GM21529 (cell line): ENCODE measurements around the gene MED8.

Experiments
- ATAC-seq: cut with Tn5 transposase; IDR thresholded peaks from one replicate; pipeline ENCODE4 v1.9.1; 2021; ENCODE audit not compliant: unreplicated experiment

Gene MED8

DNA sequence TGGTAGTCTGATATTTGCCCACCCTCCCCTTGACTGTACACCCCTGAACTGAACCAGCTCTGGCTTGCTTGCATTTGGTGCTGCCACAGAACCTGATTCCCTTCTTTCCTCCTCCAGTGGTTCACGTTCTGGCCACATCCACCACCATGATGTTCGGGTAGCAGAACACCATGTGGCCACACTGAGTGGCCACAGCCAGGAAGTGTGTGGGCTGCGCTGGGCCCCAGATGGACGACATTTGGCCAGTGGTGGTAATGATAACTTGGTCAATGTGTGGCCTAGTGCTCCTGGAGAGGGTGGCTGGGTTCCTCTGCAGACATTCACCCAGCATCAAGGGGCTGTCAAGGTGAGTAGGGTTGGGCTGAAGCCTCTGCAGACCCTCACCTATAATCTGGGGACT is 29.0 kb downstream of the MED8 start:
- no peak for ATAC-seq

DNA sequence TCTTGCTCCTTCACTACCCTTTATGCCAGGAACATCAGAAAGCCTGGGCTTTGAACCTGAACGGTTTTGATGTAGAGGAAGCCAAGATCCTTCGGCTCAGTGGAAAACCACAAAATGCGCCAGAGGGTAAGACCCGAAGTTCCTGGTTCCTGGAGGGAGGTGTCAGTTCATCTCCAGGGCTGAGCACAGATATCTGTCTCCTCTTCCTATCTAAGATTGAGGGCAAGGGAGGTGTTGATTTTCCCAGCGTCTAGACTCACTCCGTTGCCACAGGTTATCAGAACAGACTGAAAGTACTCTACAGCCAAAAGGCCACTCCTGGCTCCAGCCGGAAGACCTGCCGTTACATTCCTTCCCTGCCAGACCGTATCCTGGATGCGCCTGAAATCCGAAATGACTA is 29.9 kb downstream of the MED8 start:
- no peak for ATAC-seq

DNA sequence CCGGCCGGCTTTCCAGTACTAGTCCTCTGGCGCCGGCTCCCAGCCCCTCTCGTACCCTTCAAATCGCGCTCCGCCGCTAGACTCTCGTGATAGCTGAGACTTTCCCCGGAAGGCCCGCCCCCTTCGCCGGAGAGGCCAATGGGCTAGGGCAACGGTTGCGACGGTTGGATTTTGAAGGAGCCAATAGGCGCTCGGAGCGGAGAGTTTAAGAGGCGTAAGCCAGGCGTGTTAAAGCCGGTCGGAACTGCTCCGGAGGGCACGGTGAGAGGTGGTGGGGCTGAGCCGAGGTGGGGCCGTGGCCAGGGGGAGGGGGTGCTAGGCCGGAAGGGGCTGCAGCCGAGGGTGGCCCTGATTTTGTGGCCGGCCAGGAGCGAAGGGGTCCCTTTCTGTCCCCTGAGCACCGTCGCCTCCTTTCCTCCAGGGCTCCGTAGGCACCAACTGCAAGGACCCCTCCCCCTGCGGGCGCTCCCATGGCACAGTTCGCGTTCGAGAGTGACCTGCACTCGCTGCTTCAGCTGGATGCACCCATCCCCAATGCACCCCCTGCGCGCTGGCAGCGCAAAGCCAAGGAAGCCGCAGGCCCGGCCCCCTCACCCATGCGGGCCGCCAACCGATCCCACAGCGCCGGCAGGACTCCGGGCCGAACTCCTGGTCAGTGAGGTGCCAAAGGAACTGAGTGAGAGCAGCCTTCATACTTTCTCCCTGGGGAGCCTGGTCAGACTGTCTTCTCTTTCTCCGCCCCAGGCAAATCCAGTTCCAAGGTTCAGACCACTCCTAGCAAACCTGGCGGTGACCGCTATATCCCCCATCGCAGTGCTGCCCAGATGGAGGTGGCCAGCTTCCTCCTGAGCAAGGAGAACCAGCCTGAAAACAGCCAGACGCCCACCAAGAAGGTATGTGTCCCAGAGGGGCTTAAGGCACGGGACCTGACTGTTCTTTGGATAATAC is 30.6 kb downstream of the MED8 start, which contains the start of gene CDC20:
Gene CDC20 (plus strand): TSS at position 236 of the 948 bp plus-strand sequence. CDS start 235 bp downstream, at position 471.
- ATAC-seq: peak; percentile 97

DNA sequence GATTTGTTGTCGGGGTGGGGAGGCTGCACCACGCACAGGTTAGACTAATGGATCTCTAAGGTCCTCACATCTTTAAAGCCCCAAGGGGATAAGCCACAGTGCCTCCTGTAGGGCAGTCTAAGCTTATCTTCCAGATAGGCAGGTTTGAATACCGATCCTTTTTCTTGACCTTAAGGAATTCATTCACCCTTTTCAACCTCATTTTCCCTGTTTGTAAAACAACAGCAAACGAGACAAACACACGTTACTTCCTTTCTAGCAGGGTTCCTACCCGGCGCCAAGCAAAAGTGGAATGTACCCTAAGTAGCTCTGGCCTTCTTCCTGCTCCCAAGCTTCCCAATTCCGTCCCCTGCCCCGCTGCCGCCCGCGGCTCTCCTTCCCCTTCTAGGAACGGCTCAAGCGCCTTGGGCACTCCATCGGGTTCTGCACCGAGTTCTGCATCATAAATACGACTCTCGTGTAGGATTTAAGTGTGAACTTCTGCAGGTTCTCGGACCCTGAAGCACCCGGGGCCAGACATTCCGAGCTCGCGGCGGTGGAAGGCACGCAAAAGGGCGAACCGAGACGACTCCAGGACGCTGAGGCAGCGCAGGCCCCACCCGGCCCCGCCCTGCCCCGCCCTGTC is 31.4 kb downstream of the MED8 start:
- ATAC-seq: no peak

DNA sequence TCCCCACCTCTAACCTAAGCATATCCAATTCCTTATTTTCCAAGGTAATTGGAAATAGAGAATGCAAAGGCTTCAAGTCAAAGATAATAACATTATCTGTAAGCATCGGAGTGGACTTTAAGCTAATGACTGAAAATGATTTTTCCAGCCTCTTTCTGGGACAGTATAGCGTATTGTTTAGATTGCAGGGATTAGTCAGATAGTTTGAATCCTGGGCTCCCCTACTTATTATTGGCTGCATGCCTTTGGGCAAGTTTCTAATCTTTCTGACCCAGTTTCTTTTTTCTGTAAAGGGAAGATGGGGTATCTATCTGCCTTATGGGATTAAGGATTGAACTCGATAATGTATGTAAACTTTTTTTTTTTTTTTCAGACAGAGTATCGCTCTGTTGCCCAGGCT is 32.3 kb downstream of the MED8 start:
- ATAC-seq: no peak

DNA sequence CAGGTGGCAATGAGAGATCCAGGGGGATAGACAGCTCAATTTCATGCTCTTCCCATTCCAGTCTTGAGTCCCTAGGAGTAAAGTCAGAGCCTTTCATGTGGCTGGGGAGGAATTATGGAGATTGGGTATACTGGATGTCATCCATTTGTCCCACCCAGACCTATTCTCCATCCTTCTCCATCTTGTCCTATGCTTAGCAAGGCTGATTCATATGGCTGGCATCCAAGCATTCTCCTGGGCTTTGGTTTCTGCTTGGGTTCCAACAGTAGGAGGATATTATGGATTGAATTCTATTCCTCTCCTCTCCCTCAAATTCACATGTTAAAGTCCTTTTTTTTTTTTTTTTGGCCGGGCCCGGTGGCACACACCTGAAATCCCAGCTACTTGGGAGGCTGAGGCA is 34.7 kb downstream of the MED8 start:
- ATAC-seq: no peak

DNA sequence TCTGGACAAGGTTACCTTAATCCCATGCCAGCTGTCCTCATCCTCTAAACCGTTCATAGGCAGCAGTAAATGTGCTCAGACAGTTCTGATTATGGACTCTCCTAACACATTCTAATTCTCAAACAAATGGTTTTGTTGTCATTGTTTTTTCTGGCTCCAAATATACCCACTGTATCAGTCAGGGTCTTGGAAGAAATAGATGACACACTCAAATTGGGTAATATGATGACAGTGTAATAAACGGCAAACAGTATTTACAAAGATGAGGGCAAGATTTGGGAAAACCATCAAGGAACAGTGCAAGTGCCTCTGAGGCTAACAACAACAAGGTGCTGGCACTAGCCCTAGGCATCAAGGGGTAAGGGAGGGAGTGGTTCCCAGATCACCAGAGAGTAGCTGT is 35.1 kb downstream of the MED8 start:
- no peak for ATAC-seq

DNA sequence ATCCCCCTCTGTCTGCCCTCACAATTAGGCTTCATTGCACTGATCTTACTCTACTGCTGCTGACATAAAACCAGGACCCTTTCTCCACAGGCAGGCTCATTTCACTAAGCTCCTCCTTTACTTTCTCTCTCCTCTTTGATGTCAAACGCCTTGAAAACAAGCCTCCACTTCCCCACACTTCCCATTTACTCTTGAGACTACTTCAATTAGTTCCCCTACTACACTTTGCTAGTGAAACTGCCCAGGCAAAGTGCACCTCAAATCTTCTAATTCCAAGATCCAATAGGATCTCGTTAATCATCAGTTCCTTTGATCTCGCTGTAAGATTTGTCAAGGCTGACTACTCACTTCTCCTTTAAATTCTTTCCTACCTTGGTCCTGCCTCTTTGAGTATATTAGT is 36.7 kb downstream of the MED8 start:
- no peak for ATAC-seq

DNA sequence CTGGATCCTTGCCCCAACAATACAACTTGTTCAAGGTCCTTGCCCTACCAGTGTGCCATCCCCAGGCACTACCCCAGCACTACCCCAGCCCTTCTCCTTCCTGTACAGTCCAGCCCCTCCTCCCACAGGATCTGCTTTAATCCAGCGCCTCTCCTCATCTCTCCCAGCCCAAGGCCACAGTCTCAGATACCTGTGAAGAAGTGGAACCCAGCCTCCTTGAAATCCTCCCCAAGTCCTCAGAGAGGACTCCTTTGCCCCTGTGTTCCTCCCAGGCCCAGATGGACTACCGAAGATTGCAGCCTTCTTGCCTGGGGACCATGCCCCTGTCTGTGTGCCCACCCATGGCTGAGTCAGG is 37.3 kb downstream of the MED8 start:
- no peak for ATAC-seq

DNA sequence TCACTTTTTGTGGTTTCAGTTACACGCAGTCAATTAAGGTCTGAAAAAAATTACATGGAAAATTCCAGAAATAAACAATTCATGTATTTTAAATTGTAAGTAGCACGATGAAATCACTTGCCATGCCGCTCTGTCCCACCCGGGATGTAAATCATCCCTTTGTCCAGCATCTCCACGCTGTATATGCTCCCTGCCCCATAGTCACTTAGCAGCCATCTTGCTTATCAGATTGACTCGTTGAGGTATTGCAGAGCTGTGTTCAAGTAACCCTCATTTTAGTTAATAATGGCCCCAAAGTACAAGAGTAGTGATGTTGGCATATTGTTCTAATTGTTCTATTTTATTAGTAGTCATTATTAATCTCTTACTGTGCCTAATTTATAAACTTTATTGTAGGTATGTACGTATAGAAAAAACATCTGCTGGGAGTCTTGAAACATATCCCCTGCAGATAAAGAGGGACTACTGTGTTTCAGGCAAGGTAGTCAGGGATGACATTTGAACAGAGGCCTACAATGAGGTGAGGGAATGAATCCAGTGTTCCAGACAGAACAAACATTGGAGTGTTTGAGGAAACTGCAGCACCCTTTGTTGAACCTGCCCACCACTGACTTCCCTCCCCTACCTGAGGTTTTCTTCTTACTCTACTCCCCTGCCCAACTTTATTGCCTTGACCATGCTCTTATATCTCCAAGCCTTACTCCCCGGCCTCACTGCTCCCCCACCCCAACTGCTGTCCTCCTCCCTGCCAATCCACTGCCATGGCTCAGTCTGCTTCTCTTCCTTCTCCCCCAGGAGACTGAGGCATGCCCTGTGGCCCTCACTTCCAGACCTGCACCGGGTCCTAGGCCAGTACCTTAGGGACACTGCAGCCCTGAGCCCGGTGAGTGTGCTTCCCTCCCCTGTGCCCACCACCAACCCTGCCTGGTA is 37.9 kb downstream of the MED8 start:
- ATAC-seq: no peak

DNA sequence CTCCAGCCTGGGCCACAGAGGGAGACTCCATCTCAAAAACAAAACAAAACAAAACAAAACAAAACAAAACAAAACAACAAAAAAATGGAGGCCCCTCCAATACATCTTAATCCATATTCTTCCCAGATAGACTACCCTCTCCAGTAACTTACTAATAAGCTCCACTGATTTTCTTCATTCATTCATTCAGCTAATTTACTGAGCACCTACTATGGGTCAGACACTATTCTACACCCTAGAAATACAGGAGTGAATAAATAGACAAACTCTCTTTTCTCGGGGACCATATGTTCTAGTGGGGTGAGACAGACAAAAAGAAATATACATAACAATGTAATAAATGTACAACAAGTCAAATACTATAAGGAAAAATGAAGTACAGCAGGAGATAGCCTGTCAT is 38.6 kb downstream of the MED8 start:
- no peak for ATAC-seq

DNA sequence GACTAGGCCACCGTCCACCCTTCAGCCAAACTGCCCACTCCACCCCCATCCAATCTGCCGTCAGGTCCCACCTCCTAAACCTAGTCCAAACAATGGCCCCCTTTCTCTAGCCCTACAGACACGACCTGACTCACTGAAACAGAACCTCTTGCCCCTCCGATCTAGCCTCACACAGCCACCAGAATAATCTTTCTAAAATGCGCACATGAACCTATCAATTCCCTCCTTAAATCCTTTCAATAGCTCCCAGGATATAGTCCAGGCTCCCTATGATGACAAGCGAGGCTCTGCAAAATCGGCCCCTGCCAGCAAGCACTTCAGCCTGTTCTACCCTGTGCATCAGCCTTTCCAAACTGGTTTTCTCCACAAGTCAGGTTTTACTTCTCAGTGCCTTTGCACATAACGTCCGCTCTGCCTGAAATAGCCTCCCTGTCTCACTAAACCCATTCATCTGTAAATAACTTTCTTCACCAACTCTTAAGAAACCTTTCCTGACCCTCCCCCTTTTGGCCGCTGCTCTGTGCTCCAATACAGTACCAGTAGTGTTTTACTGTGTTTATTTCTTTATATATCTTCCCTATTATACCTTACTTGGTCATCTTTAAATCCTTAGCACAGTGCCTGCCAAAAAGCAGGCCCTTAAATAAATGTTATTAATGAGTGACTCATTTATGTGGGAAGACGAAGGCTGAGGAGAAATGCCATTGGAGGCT is 39.9 kb downstream of the MED8 start:
- no peak for ATAC-seq

DNA sequence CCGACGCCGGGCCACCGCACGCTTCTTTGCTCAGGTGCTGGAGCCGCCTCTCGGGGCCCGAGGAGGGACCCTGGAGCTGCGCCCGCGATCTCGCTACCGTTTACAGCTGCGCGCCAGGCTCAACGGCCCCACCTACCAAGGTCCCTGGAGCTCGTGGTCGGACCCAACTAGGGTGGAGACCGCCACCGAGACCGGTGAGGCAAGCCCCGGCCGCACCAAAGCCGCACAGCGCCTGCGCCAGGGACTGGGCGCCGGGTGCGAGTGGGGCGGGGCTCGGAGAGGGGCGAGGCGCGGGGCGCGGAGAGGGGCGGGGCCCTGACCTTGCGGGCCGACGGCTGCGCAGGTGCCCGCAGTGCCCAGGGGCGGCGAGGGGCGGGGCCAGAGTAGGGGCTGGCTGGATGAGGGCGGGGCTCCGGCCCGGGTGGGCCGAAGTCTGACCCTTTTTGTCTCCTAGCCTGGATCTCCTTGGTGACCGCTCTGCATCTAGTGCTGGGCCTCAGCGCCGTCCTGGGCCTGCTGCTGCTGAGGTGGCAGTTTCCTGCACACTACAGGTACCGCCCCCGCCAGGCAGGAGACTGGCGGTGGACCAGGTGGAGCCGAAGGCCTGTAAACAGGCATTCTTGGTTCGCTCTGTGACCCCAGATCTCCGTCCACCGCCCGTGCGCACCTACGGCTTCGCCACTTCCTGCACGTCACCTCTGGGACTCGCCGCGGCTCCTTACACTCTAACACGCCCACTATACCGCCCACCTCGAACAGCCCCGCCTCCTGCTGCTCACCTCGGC is 40.6 kb downstream of the MED8 start:
- ATAC-seq: no peak

DNA sequence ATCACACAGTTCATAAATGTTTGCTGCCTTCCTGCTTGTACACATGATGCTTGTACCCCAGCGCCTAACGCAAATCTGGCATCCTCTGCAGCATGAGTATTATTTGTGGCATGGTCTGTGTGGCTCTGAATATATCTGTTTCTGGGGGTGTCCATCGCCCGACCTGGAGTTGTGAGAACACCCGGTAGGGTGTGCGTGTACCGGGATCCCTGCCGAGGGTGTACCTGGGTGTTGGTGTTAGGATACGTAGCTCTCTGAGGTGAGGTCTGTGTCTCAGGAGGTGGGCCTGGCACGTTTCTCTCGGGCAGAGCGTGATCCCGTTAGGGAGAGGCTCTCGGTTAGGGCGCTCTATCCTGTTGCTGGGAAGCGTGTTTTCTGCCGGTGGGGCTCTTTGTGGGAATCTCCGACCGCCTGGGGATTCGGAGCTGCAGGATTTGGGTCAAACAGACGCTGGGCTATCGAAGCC is 41.2 kb downstream of the MED8 start:
- ATAC-seq: no peak

DNA sequence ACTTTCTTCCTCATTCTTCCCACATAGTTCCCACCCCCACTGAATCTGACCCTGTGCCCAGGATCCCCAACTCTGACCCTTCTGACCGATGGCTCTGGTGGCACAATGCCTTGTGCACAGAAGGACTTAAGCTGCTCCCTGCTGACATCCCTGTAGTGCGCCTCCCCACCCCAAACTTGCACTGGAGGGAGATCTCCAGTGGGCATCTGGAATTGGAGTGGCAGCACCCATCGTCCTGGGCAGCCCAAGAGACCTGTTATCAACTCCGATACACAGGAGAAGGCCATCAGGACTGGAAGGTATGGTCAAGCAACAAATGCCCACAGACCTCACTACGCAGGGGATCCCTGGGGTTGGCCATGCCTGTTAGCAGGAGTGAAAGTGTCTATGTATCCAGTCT is 43.0 kb downstream of the MED8 start:
- no peak for ATAC-seq

DNA sequence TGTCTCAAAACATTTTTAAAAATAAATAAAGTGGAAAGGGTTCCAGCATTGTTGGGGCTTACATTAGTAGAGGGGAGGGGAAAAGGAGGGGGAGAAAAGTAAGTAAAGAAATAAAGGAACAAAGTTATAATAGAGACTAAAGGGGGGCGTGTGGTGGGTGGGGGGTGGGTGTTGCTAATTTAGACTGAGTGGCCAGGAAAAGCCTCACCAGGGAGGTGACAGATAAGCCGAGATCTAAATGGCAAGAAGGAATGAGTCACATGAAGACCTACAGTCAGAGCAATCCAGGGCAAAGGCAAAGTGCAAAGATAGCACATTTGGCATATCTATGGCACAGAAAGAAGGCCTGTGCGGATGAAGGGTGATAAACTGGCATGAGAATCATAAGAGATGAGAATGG is 44.5 kb downstream of the MED8 start:
- no peak for ATAC-seq

DNA sequence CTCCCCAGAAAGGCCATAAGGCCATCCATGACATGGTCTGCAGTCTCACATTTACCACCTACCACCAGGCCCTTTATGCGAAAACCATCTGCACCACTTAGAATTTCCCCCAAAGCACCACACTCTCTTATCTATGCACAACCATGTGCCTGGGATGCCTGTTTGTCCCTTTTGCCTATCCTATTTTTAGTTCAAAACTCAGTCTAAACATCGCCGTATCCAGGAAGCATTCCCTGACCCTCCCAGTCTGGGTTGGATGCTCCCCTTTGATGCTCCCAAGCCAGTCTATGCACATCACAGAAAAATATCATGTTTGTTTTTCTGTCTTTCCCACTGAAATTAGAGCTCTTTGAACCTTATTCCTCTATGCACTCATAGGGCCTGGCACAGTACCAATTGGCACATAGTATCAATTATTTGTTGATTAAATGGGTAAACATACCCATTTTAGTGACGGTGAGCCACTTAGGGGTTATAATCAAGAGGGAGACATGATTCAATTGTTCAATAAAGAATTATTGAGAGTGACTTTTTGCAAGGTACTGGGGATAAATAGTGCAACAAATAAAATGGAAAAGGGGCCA is 45.2 kb downstream of the MED8 start:
- ATAC-seq: no peak

DNA sequence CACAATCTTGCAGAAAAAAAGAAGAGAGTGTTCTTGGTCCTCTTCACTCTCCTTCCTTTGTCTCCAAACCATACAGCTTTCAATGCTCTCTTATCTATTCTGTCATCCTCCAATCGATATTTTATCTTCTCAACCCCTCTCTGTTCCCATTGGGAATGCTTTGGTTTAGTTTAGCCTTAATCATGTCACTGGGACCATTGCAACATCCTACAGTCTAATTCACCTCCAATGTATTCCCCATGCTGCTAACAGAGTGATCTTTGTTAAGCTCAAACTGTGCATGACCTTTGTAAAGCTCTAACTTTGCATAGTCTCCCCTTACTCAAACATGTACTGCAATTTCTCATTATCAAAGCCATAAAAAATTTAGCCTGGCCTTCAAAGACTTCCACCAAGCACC is 49.0 kb downstream of the MED8 start:
- no peak for ATAC-seq

DNA sequence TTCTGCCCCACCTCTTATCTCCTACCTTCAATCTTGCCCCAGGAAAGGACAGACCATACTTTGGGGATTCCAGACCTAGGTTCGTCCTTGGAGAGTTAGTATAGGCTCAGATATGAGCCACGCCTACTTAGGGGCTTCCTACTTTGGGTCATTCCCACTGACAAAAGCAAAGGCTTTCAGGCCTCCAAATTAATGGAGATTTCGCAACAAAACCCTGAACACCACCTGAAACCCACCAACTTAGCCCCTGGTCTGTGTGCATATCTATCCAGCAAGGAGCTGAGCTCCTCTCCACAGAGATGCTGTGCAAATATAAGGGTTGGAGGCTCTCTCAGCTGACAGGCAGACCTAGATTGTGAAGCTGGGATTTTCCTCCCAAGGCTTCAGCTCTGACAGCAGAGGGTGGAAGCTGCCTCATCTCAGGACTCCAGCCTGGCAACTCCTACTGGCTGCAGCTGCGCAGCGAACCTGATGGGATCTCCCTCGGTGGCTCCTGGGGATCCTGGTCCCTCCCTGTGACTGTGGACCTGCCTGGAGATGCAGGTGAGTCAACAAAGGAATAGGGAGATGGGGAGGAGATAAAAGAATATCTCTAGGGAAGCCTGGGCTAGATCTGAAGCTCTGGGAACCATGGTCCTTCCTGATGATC is 49.9 kb downstream of the MED8 start:
- ATAC-seq: no peak
